SU-DHL-6 (cell line): ENCODE data around the gene CCL13.

Source experiments
- H2AFZ ChIP-seq: fragments of 200-600 bp; sonication (generic); 2 replicates; pipeline ENCODE4 v1.6.1; 2014; ENCODE audit warnings: low read depth, mild to moderate bottlenecking, moderate library complexity, mixed read lengths, antibody characterized with exemption, low read length; ENCODE audit not compliant: severe bottlenecking
- H3F3A ChIP-seq: fragments of 200-600 bp; shearing (Covaris generic); 2 replicates; pipeline ENCODE4 v1.6.0; 2016; ENCODE audit warnings: antibody characterized with exemption, mild to moderate bottlenecking; ENCODE audit not compliant: insufficient read depth
- H3K27ac ChIP-seq: fragments of 200-600 bp; sonication (generic); 2 replicates; pipeline ENCODE4 v1.5.1; 2016; ENCODE audit warnings: low read depth, mild to moderate bottlenecking, low read length, moderate library complexity, mixed read lengths
- H3K27me3 ChIP-seq: fragments of 200-600 bp; sonication (generic), shearing (Covaris generic); 2 replicates; pipeline ENCODE4 v1.6.0; 2014; ENCODE audit warnings: mild to moderate bottlenecking, low read length
- H3K36me3 ChIP-seq: fragments of 200-600 bp; sonication (generic); 2 replicates; pipeline ENCODE4 v1.6.1; 2014; ENCODE audit warnings: mild to moderate bottlenecking, low read length, mixed read lengths
- H3K4me2 ChIP-seq: fragments of 300-600, 200-600 bp; shearing (Covaris generic), sonication (generic); 2 replicates; pipeline ENCODE4 v1.6.0; 2014; ENCODE audit warnings: low read length, low read depth, mild to moderate bottlenecking; ENCODE audit not compliant: poor library complexity, severe bottlenecking
- H3K4me3 ChIP-seq: fragments of 200-600 bp; sonication (generic); 2 replicates; pipeline ENCODE4 v1.5.1; 2014; ENCODE audit warnings: antibody characterized with exemption, low read length, mild to moderate bottlenecking, mixed read lengths; ENCODE audit not compliant: insufficient read depth, poor library complexity, severe bottlenecking
- H3K79me2 ChIP-seq: fragments of 200-600 bp; sonication (generic); 2 replicates; pipeline ENCODE4 v1.6.1; 2014; ENCODE audit warnings: mild to moderate bottlenecking, low read length, moderate library complexity; ENCODE audit not compliant: insufficient read depth
- H3K9ac ChIP-seq: fragments of 200-600 bp; sonication (generic); 2 replicates; pipeline ENCODE4 v1.7.0; 2014; ENCODE audit warnings: mild to moderate bottlenecking, low read length
- H3K9me2 ChIP-seq: fragments of 200-600 bp; sonication (generic); replicated peaks from 2 replicates; pipeline ENCODE4 v1.6.1; 2014; ENCODE audit warnings: low read length; ENCODE audit not compliant: insufficient read depth
- H3K9me3 ChIP-seq: fragments of 200-600 bp; sonication (generic); 2 replicates; pipeline ENCODE4 v1.6.1; 2014; ENCODE audit warnings: low read length, mixed read lengths; ENCODE audit not compliant: insufficient read depth
- H4K20me1 ChIP-seq: fragments of 200-600 bp; sonication (generic); 2 replicates; pipeline ENCODE4 v1.6.1; 2014; ENCODE audit warnings: low read depth, mild to moderate bottlenecking, antibody characterized with exemption, low read length, moderate library complexity, mixed read lengths
- CTCF ChIP-seq: fragments of 200-600 bp; sonication (generic); IDR thresholded peaks from one replicate; pipeline ENCODE4 v1.5.1; 2017; ENCODE audit warnings: antibody characterized with exemption, mild to moderate bottlenecking, low read length, moderate library complexity; ENCODE audit not compliant: insufficient read depth, poor library complexity, severe bottlenecking
- EZH2phosphoT487 ChIP-seq: fragments of 200-600 bp; sonication (generic), shearing (Covaris generic); conservative IDR thresholded peaks from 2 replicates; pipeline ENCODE4 v1.6.1; 2018; ENCODE audit warnings: mild to moderate bottlenecking, antibody characterized with exemption, low read length, moderate library complexity, mixed read lengths

The CCL13 gene

GRCh38 chr17:34393401-34393800, 37.1 kb downstream of the CCL13 start:
- Histone ChIP-seq H3K9ac (no peak overlapping the region), H3K4me2 (no peak overlapping the region), H3K79me2 (no peaks in the 10 kb centered on the region), H3K9me2 (no peaks in the 10 kb centered on the region), H3K27ac (no peak overlapping the region), H3F3A (no peaks in the 10 kb centered on the region), H3K27me3 (no peaks in the 10 kb centered on the region), H2AFZ (no peak overlapping the region), H3K4me3 (no peak overlapping the region), H4K20me1 (no peaks in the 10 kb centered on the region), H3K36me3 (no peaks in the 10 kb centered on the region), H3K9me3 (no peaks in the 10 kb centered on the region)
- TF ChIP-seq EZH2phosphoT487 = no peak
- TF ChIP-seq CTCF = no peak

GRCh38 chr17:34397265-34397664, 41.0 kb downstream of the CCL13 start:
- Histone ChIP-seq H3K36me3 (no peaks in the 10 kb centered on the region), H4K20me1 (no peaks in the 10 kb centered on the region), H3K27me3 (no peaks in the 10 kb centered on the region), H3K79me2 (no peaks in the 10 kb centered on the region), H3F3A (no peaks in the 10 kb centered on the region), H3K9me3 (no peaks in the 10 kb centered on the region), H2AFZ (no peak overlapping the region), H3K9ac (no peak overlapping the region), H3K9me2 (no peaks in the 10 kb centered on the region), H3K4me3 (no peak overlapping the region), H3K27ac (no peak overlapping the region), H3K4me2 (no peak overlapping the region)
- TF ChIP-seq CTCF = no peak
- TF ChIP-seq EZH2phosphoT487 = no peak

DNA sequence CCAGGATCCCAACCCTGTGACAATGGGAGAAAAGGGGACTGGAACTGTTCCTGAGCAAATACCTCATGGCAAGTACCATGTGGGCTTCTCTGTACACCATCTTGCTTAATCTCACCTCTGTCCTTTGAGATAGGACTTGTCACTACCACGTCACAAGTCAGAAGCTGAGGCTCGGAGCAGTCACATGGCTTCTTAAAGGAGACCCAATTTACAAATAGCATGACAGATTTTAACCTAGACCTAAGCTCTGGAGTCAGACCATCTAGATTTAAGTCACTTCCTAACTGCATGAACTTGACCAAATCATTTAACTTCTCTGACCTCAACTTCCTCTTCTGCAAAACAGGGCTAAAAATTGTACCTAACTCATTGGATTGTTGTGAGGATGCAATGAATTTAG, 42.7 kb downstream of the CCL13 start:
- Histone ChIP-seq H3K27me3 (no peaks in the 10 kb centered on the region), H2AFZ (no peak overlapping the region), H3K4me2 (no peak overlapping the region)

More for the DNA sequence above, 42.7 kb downstream of the CCL13 start:
- no peaks in the 10 kb centered on the region for H3K79me2 ChIP-seq
- no peaks in the 10 kb centered on the region for H3K36me3 ChIP-seq
- no peak overlapping the region for H3K27ac ChIP-seq
- H3K9ac ChIP-seq = no peak overlapping the region
- TF ChIP-seq CTCF (no peak), EZH2phosphoT487 (no peak)
- no peaks in the 10 kb centered on the region for H4K20me1 ChIP-seq
- H3F3A ChIP-seq = no peaks in the 10 kb centered on the region
- no peak overlapping the region for H3K4me3 ChIP-seq
- no peaks in the 10 kb centered on the region for H3K9me2 ChIP-seq
- no peaks in the 10 kb centered on the region for H3K9me3 ChIP-seq
